GM12878 (cell line): ENCODE measurements around the gene TMEM163. TPM values are rescaled to one million over a fixed set of nuclear protein-coding genes. Genes with fewer than 3 reads are reported as not detected.

Experiments used
- ATAC-seq: fragments of 200-7000 bp; cut with Tn5 transposase; 3 replicates; pipeline ENCODE4 v1.9.1; 2020; ENCODE audit warnings: mild to moderate bottlenecking, moderate library complexity
- BruUV-seq: library from RNA; stranded (reverse); fragments of 400-500 nt; replicated peaks from 2 replicates; lab custom pipeline; 2021; lab: Mats Ljungman, UMichigan
- CTCF ChIA-PET: fragments of 300-600 bp; sonication (Branson Sonifier 250); formaldehyde crosslinking; extraction: SDS; loops from one replicate; lab custom pipeline; 2021; ENCODE audit warnings: inconsistent platforms; lab: Yijun Ruan, JAX
- POLR2A ChIA-PET: fragments of 350-600 bp; formaldehyde crosslinking; extraction: SDS; loops from one replicate; lab custom pipeline; 2021; ENCODE audit warnings: inconsistent platforms; lab: Charles Lee
- RAD21 ChIA-PET: fragments of 300-600 bp; sonication (Branson Sonifier 250); formaldehyde crosslinking; loops from one replicate; lab custom pipeline; 2023; ENCODE audit warnings: antibody characterized with exemption; ENCODE audit not compliant: unreplicated experiment; lab: Charles Lee
- SMC1A ChIA-PET: fragments of 300-600 bp; sonication (Branson Sonifier 250); formaldehyde crosslinking; loops from one replicate; lab custom pipeline; 2023; ENCODE audit not compliant: unreplicated experiment, uncharacterized antibody; lab: Charles Lee
- DNase-seq: peaks from one replicate; pipeline ENCODE4 v3.0.0-alpha.2; 2011; ENCODE audit warnings: low read depth, low spot score
- FAIRE-seq: peaks from 3 replicates; lab custom pipeline; 2011; peaks lifted over from hg19 to GRCh38; lab: Jason Lieb, UNC
- H2AFZ ChIP-seq: 2 replicates; pipeline ENCODE4 v1.6.0; 2011; ENCODE audit warnings: low read depth, low read length, control low read depth; ENCODE audit not compliant: control insufficient read depth
- H3K27ac ChIP-seq: 2 replicates; pipeline ENCODE4 v1.5.1; 2011; ENCODE audit warnings: control low read depth; ENCODE audit not compliant: control insufficient read depth, insufficient read depth
- H3K27me3 ChIP-seq, 2 experiments: replicated peaks in 1 of 2; 2 replicates each; pipeline versions ENCODE4 v1.6.0 to v1.6.1; 2011; ENCODE audit warnings: low read length in 1 of 2; ENCODE audit not compliant: control insufficient read depth in 2 of 2, insufficient read depth in 2 of 2
- H3K36me3 ChIP-seq, 2 experiments: 2 replicates each; pipeline ENCODE4 v1.5.1; 2011; ENCODE audit warnings: low read length in 1 of 2; ENCODE audit not compliant: control insufficient read depth in 2 of 2, insufficient read depth in 2 of 2
- H3K4me1 ChIP-seq: 2 replicates; pipeline ENCODE4 v1.6.1; 2011; ENCODE audit warnings: mild to moderate bottlenecking, low read length, moderate library complexity, mixed read lengths; ENCODE audit not compliant: control insufficient read depth, insufficient read depth
- H3K4me2 ChIP-seq: 2 replicates; pipeline ENCODE4 v1.6.0; 2011; ENCODE audit warnings: control low read depth; ENCODE audit not compliant: control insufficient read depth, insufficient read depth
- H3K4me3 ChIP-seq: fragments of 200-600 bp; sonication (generic); 2 replicates; pipeline ENCODE4 v1.5.1; 2016
- H3K79me2 ChIP-seq: 2 replicates; pipeline ENCODE4 v1.6.0; 2011; ENCODE audit warnings: low read length; ENCODE audit not compliant: control insufficient read depth, insufficient read depth
- H3K9ac ChIP-seq: 2 replicates; pipeline ENCODE4 v1.8.0; 2011; ENCODE audit warnings: low read length, control low read depth, mixed read lengths; ENCODE audit not compliant: control insufficient read depth, insufficient read depth
- H3K9me3 ChIP-seq: replicated peaks from 3 replicates; pipeline ENCODE4 v1.5.1; 2011; ENCODE audit warnings: mild to moderate bottlenecking, low read length; ENCODE audit not compliant: control insufficient read depth, insufficient read depth
- H4K20me1 ChIP-seq: 2 replicates; pipeline ENCODE4 v1.6.0; 2011; ENCODE audit not compliant: control insufficient read depth, insufficient read depth
- ASH2L ChIP-seq: fragments of 300-600, 200-600 bp; sonication (generic); IDR thresholded peaks from 2 replicates; pipeline ENCODE4 v1.6.1; 2017; ENCODE audit warnings: low read depth, mild to moderate bottlenecking, borderline replicate concordance
- BCL3 ChIP-seq: IDR thresholded peaks from 2 replicates; pipeline ENCODE4 v1.6.1; 2011; ENCODE audit warnings: borderline replicate concordance, low read depth, mild to moderate bottlenecking, moderate library complexity, low read length; ENCODE audit not compliant: insufficient read depth, poor library complexity, severe bottlenecking
- BRCA1 ChIP-seq: IDR thresholded peaks from 2 replicates; pipeline ENCODE4 v1.6.1; 2011; ENCODE audit warnings: low read depth, low read length, improper control_type of control experiment
- CBFB ChIP-seq: IDR thresholded peaks from 2 replicates; pipeline ENCODE4 v1.6.1; 2016; ENCODE audit warnings: antibody characterized with exemption, low read depth
- JUND ChIP-seq: IDR thresholded peaks from 2 replicates; pipeline ENCODE4 v1.6.1; 2012; ENCODE audit warnings: low read depth, mild to moderate bottlenecking, low read length, improper control_type of control experiment, moderate library complexity
- NR2C2 ChIP-seq: IDR thresholded peaks from 2 replicates; pipeline ENCODE4 v1.6.1; 2011; ENCODE audit warnings: borderline replicate concordance, low read depth; ENCODE audit not compliant: control insufficient read depth, insufficient read length
- POLR2A ChIP-seq: IDR thresholded peaks from 2 replicates; pipeline ENCODE4 v1.6.1; 2011; ENCODE audit warnings: low read depth, mild to moderate bottlenecking, low read length
- SMARCA5 ChIP-seq: fragments of 450-650 bp; IDR thresholded peaks from 2 replicates; pipeline ENCODE4 v1.6.1; 2017; ENCODE audit warnings: mild to moderate bottlenecking
- USF1 ChIP-seq: IDR thresholded peaks from 2 replicates; pipeline ENCODE4 v1.6.1; 2011; ENCODE audit warnings: borderline replicate concordance, low read depth, mild to moderate bottlenecking, moderate library complexity, mixed read lengths, low read length; ENCODE audit not compliant: insufficient read depth; ENCODE audit errors: extremely low read length
- WGBS: methylation state at CpG from one replicate; pipeline ENCODE4 v1.1.6; 2016; ENCODE audit warnings: low lambda C conversion rate; ENCODE audit not compliant: insufficient replicate concordance, insufficient coverage; ENCODE audit errors: missing lambda C conversion rate; 5-methylcytosine and 5-hydroxymethylcytosine counted together
- in situ Hi-C: fragments of 300-500 bp; cut with MboI; formaldehyde crosslinking; loops from 9 replicates; pipeline ENCODE4 v1.14.3; 2018; ENCODE audit warnings: mixed read lengths
- intact Hi-C: fragments of 100-400 bp; cut with micrococcal nuclease; formaldehyde crosslinking; loops from one replicate; pipeline ENCODE4 v1.14.2; 2022; ENCODE audit not compliant: unreplicated experiment
- polyA plus RNA-seq, 11 experiments: library from polyadenylated mRNA; depleted of rRNA in 4 of 11; unstranded in 6 of 11; stranded (reverse) in 5 of 11; fragments of >200 nt; fragmentation: Nextera tagmentation in 4 of 11; fragmentation: Illumina TruSeq in 1 of 11; extraction: Ambion mirVana in 4 of 11; extraction: Trizol in 1 of 11; gene quantifications; 1 replicate in 1 of 11; 2 replicates in 10 of 11; pipeline versions ENCODE4 v1.2.1 to v1.2.3, GENCODE V29; 2011 to 2016; ENCODE audit warnings: inconsistent platforms in 2 of 11, missing spikeins in 2 of 11, low read depth in 1 of 11
- total RNA-seq, 4 experiments: library from RNA; depleted of rRNA in 3 of 4; stranded (reverse); fragments of >200 nt in 3 of 4; fragmentation: Illumina TruSeq in 1 of 4; extraction: Trizol in 1 of 4; gene quantifications; 2 replicates each; pipeline versions ENCODE4 v1.2.1 to v1.2.3, GENCODE V29; 2013 to 2021

The TMEM163 gene
- total and polyA plus RNA-seq, 10 of the 15 experiments (the other 5 are each of a cell fraction or from before 2014, with no cell fraction given) = 0.05 to 0.11 (median 0.07) TPM; not detected in 4

GRCh38 chr2:134611316-134611715, 107.5 kb downstream of the TMEM163 start:
- SMC1A ChIA-PET = no interaction called here
- Histone ChIP-seq H3K27me3 (no peaks in the 10 kb centered on the region), H3K36me3 (no peaks in the 10 kb centered on the region), H3K9me3 (peaks cover 10% of the 10 kb centered on the region; the same call in 2 of the 3 replicates), H3K9ac (no peak overlapping the region), H3K4me1 (no peaks in the 10 kb centered on the region), H3K27ac (no peak overlapping the region), H3K79me2 (no peaks in the 10 kb centered on the region), H2AFZ (no peak overlapping the region), H4K20me1 (no peaks in the 10 kb centered on the region), H3K4me3 (no peak overlapping the region), H3K4me2 (no peak overlapping the region)
- no peak for ATAC-seq
- CTCF ChIA-PET = no interaction called here
- in situ Hi-C loops (no loop called here), intact Hi-C loops (no loop called here)
- no peak for TF ChIP-seq POLR2A
- no peak for TF ChIP-seq NR2C2
- no peak for TF ChIP-seq USF1
- no peak for TF ChIP-seq CBFB
- no peak for TF ChIP-seq SMARCA5
- TF ChIP-seq BCL3 = no peak
- no peak for FAIRE-seq
- BruUV-seq = no TSS peak
- POLR2A ChIA-PET = no interaction called here
- WGBS = 73% methylated on average over 1 of the region's 1 CpG
- RAD21 ChIA-PET = no interaction called here
- DNase-seq = no peak

- ChIA-PET POLR2A (no interaction called here), RAD21 (no interaction called here), SMC1A (no interaction called here), CTCF (no interaction called here)
- DNase-seq (no peak), ATAC-seq (no peak), FAIRE-seq (no peak)
- in situ Hi-C loops = no loop called here
- Histone ChIP-seq H3K27me3 (no peaks in the 10 kb centered on the region), H3K4me2 (no peak overlapping the region), H3K9me3 (peaks cover 10% of the 10 kb centered on the region; the same call in 2 of the 3 replicates), H3K9ac (no peak overlapping the region), H3K27ac (no peak overlapping the region), H4K20me1 (no peaks in the 10 kb centered on the region), H3K4me3 (no peak overlapping the region), H2AFZ (no peak overlapping the region), H3K79me2 (no peaks in the 10 kb centered on the region), H3K4me1 (no peaks in the 10 kb centered on the region), H3K36me3 (no peaks in the 10 kb centered on the region)
- BruUV-seq = no TSS peak
- intact Hi-C loops = no loop called here
- WGBS = 47% methylated on average over 2 of the region's 2 CpGs
- TF ChIP-seq ASH2L (no peak), BRCA1 (no peak), JUND (no peak)
Observed at GRCh38 chr2:134610871-134611270, 107.9 kb downstream of the TMEM163 start.
